HepG2 (cell line): ENCODE data around the gene YPEL4. TPM values are rescaled to one million over a fixed set of nuclear protein-coding genes. Genes with fewer than 3 reads are reported as not detected.

ENCODE experiments used
- ATAC-seq: fragments of 200-7000 bp; cut with Tn5 transposase; 3 replicates; pipeline ENCODE4 v1.9.1; 2020; ENCODE audit warnings: mild to moderate bottlenecking, moderate library complexity
- Bru-seq: library from RNA; stranded (reverse); fragments of 400-500 nt; gene quantifications from one replicate; lab custom pipeline; 2021; lab: Mats Ljungman, UMichigan
- BruChase-seq, 2 experiments: library from RNA; stranded (reverse); fragments of 400-500 nt; gene quantifications; one replicate each; lab custom pipeline; 2021; lab: Mats Ljungman, UMichigan
- BruUV-seq: library from RNA; stranded (reverse); fragments of 400-500 nt; replicated peaks from 2 replicates; lab custom pipeline; 2021; lab: Mats Ljungman, UMichigan
- CTCF ChIA-PET: fragments of 300-600 bp; formaldehyde crosslinking; extraction: SDS; loops from one replicate; lab custom pipeline; 2021; ENCODE audit warnings: low total read pairs, inconsistent platforms, low intra/inter-chr PET ratio; lab: Yijun Ruan, JAX
- POLR2A ChIA-PET: fragments of 350-600 bp; sonication (Branson Sonifier 250); formaldehyde crosslinking; loops from one replicate; lab custom pipeline; 2020; ENCODE audit warnings: antibody characterized with exemption, inconsistent platforms; lab: Yijun Ruan, JAX
- DNase-seq: peaks from one replicate; pipeline ENCODE4 v3.0.0-alpha.2; 2015; ENCODE audit warnings: low spot score
- FAIRE-seq: peaks from 3 replicates; lab custom pipeline; 2011; peaks lifted over from hg19 to GRCh38; lab: Jason Lieb, UNC
- H2AFZ ChIP-seq: one replicate; pipeline ENCODE4 v1.6.1; 2011; ENCODE audit warnings: low read length, inconsistent platforms
- H3K27ac ChIP-seq: fragments of 300-600 bp; 3 replicates; pipeline ENCODE4 v1.8.0; 2011; ENCODE audit warnings: mixed run types, mild to moderate bottlenecking, mixed read lengths, low read length, inconsistent platforms; ENCODE audit not compliant: insufficient read depth; ENCODE audit errors: extremely low read length
- H3K27me3 ChIP-seq, 2 experiments: fragments of 200-600 bp in 1 of 2; 2 replicates in 1 of 2; 3 replicates in 1 of 2; pipeline versions ENCODE4 v1.6.0 to v1.8.0; 2011; ENCODE audit warnings: low read length in 2 of 2, mild to moderate bottlenecking in 2 of 2, moderate library complexity in 2 of 2, inconsistent platforms in 1 of 2; ENCODE audit not compliant: insufficient read depth in 2 of 2, control insufficient read depth in 1 of 2
- H3K36me3 ChIP-seq, 2 experiments: fragments of 200-600 bp in 1 of 2; replicated peaks in 1 of 2; 2 replicates in 1 of 2; 3 replicates in 1 of 2; pipeline versions ENCODE4 v1.5.1 to v1.8.0; 2011; ENCODE audit warnings: low read length in 2 of 2, inconsistent platforms in 1 of 2; ENCODE audit not compliant: insufficient read depth in 2 of 2, control insufficient read depth in 1 of 2
- H3K4me1 ChIP-seq: 2 replicates; pipeline ENCODE4 v1.5.1; 2012; ENCODE audit warnings: low read length, inconsistent platforms; ENCODE audit not compliant: insufficient read depth
- H3K4me2 ChIP-seq: 2 replicates; pipeline ENCODE4 v1.6.0; 2011; ENCODE audit warnings: low read depth, low read length, inconsistent platforms
- H3K4me3 ChIP-seq, 3 experiments: fragments of 200-600 bp in 1 of 3; sonication (generic), shearing (Covaris generic) in 1 of 3; replicated peaks in 1 of 3; 2 replicates each; pipeline ENCODE4 v1.5.1; 2011 to 2016; ENCODE audit warnings: low read length in 3 of 3, inconsistent platforms in 2 of 3, low read depth in 2 of 3, mild to moderate bottlenecking in 2 of 3, control low read depth in 1 of 3, mixed read lengths in 1 of 3; ENCODE audit not compliant: insufficient read depth in 1 of 3
- H3K79me2 ChIP-seq: one replicate; pipeline ENCODE4 v1.6.1; 2011; ENCODE audit warnings: low read length, inconsistent platforms; ENCODE audit not compliant: insufficient read depth
- H3K9ac ChIP-seq: 2 replicates; pipeline ENCODE4 v1.6.0; 2011; ENCODE audit warnings: mild to moderate bottlenecking, low read depth, low read length, inconsistent platforms; ENCODE audit not compliant: insufficient read depth
- H3K9me3 ChIP-seq: 2 replicates; pipeline ENCODE4 v1.5.1; 2012; ENCODE audit warnings: mild to moderate bottlenecking, low read length
- H4K20me1 ChIP-seq: 2 replicates; pipeline ENCODE4 v1.6.0; 2011; ENCODE audit warnings: inconsistent platforms, mild to moderate bottlenecking, low read length, moderate library complexity; ENCODE audit not compliant: insufficient read depth
- CBX5 ChIP-seq: sonication (generic); formaldehyde crosslinking; IDR thresholded peaks from 2 replicates; pipeline ENCODE4 v1.4.0; 2020; ENCODE audit warnings: missing genetic modification reagents, borderline replicate concordance
- CREB1 ChIP-seq, 2 experiments: fragments of 450-650 bp in 1 of 2; IDR thresholded peaks; 2 replicates each; pipeline ENCODE4 v1.6.1; 2016 to 2017; ENCODE audit warnings: control low read depth in 1 of 2, mild to moderate bottlenecking in 1 of 2, missing compliant biosample characterization in 1 of 2, missing genetic modification characterization in 1 of 2
- FOSL2 ChIP-seq: sonication (generic); formaldehyde crosslinking; IDR thresholded peaks from 2 replicates; pipeline ENCODE4 v1.4.0; 2020; ENCODE audit warnings: missing genetic modification reagents
- HNRNPUL1 ChIP-seq: fragments of 200-400 bp; formaldehyde crosslinking; IDR thresholded peaks from 2 replicates; pipeline ENCODE4 v1.6.1; 2017; ENCODE audit warnings: low read depth, mild to moderate bottlenecking, low read length, moderate library complexity
- MAF1 ChIP-seq: sonication (generic); formaldehyde crosslinking; IDR thresholded peaks from 2 replicates; pipeline ENCODE4 v1.5.0; 2020; ENCODE audit warnings: missing genetic modification reagents, borderline replicate concordance
- PATZ1 ChIP-seq: sonication (generic); formaldehyde crosslinking; IDR thresholded peaks from 2 replicates; pipeline ENCODE4 v1.4.0; 2020; ENCODE audit warnings: missing genetic modification reagents
- PRMT3 ChIP-seq: sonication (generic); formaldehyde crosslinking; IDR thresholded peaks from 2 replicates; pipeline ENCODE4 v1.8.1; 2022; ENCODE audit warnings: low read depth, mild to moderate bottlenecking, moderate library complexity, missing genetic modification reagents, borderline replicate concordance
- ZNF263 ChIP-seq: sonication (generic); formaldehyde crosslinking; IDR thresholded peaks from 2 replicates; pipeline ENCODE4 v1.4.0; 2020; ENCODE audit warnings: missing genetic modification reagents
- WGBS: methylation state at CpG from one replicate; pipeline ENCODE4 v1.1.6; 2017; ENCODE audit warnings: low lambda C conversion rate; 5-methylcytosine and 5-hydroxymethylcytosine counted together
- in situ Hi-C: cut with HindIII; loops from 2 replicates; pipeline ENCODE4 v1.10.0; 2017; ENCODE audit warnings: low pct_unique_long_range_greater_than_20kb; ENCODE audit not compliant: extremely low pct_ligation_motif_present
- intact Hi-C: fragments of 100-400 bp; cut with micrococcal nuclease; formaldehyde crosslinking; loops from one replicate; pipeline ENCODE4 v1.10.0; 2022; ENCODE audit not compliant: unreplicated experiment
- long read RNA-seq, 2 experiments: library from RNA in 1 of 2; library from polyadenylated mRNA in 1 of 2; stranded (forward) in 1 of 2; unstranded in 1 of 2; transcript quantifications; one replicate each; pipeline ENCODE4 v2.0.0, GENCODE V29; 2019 to 2022
- polyA minus RNA-seq, 3 experiments: library from RNA; depleted of rRNA, polyadenylated mRNA; stranded (reverse); fragments of >200 nt; gene quantifications; 2 replicates each; pipeline ENCODE4 v1.2.3, GENCODE V29; 2011; ENCODE audit warnings: low replicate concordance in 1 of 3
- polyA plus RNA-seq, 8 experiments: library from polyadenylated mRNA; depleted of rRNA in 3 of 8; stranded (reverse) in 7 of 8; unstranded in 1 of 8; fragments of >200 nt; fragmentation: Illumina TruSeq in 4 of 8; extraction: Trizol in 4 of 8; gene quantifications; 2 replicates each; pipeline versions ENCODE4 v1.2.1 to v1.2.3, GENCODE V29; 2011 to 2016; ENCODE audit warnings: low read depth in 4 of 8, missing spikeins in 1 of 8, mixed read lengths in 1 of 8; ENCODE audit not compliant: insufficient read depth in 1 of 8
- total RNA-seq, 5 experiments: library from RNA; depleted of rRNA; stranded (reverse); fragments of >200 nt; fragmentation: Illumina TruSeq; extraction: Trizol; gene quantifications; 2 replicates each; pipeline ENCODE4 v1.2.3, GENCODE V29; 2016; ENCODE audit warnings: low read depth in 1 of 5

Gene YPEL4
- total RNA-seq (2016; rRNA removed; fragmentation: Illumina TruSeq; extraction: Trizol) (not detected in 2 replicates), polyA plus RNA-seq (2011; rRNA removed) (0.04 TPM in 1 of 2 replicates, not detected in the other), polyA minus RNA-seq (2011; rRNA and poly(A)+ RNA removed; ENCODE audit: low replicate concordance) (not detected in 2 replicates), Bru-seq, nascent RNA (not detected), BruChase-seq, experiment 1, labeled RNA remaining after a 6-hour chase (not detected), BruChase-seq, experiment 2, labeled RNA remaining after a 2-hour chase (percentile 12 among the genes with signal in this experiment)
- total RNA-seq (2016; cell fraction: cytosol; rRNA removed; fragmentation: Illumina TruSeq; extraction: Trizol; ENCODE audit: low read depth) = not detected in 2 replicates
- not detected in 2 replicates for total RNA-seq (2016; cell fraction: insoluble cytoplasmic fraction; rRNA removed; fragmentation: Illumina TruSeq; extraction: Trizol)
- not detected in 2 replicates for total RNA-seq (2016; cell fraction: membrane; rRNA removed; fragmentation: Illumina TruSeq; extraction: Trizol)
- not detected in 2 replicates for total RNA-seq (2016; cell fraction: nucleus; rRNA removed; fragmentation: Illumina TruSeq; extraction: Trizol)
- 0.05 TPM in 1 of 2 replicates, not detected in the other for polyA plus RNA-seq (2011; cell fraction: cytosol; rRNA removed)
- polyA plus RNA-seq (2011; cell fraction: nucleus; rRNA removed) = 0.10 TPM in 1 of 2 replicates, not detected in the other
- 0.17 and 0.20 TPM in 2 replicates for polyA plus RNA-seq (2012)
- polyA plus RNA-seq (2016; cell fraction: cytosol; fragmentation: Illumina TruSeq; extraction: Trizol; ENCODE audit: low read depth) = not detected in 2 replicates
- not detected in 2 replicates for polyA plus RNA-seq (2016; cell fraction: insoluble cytoplasmic fraction; fragmentation: Illumina TruSeq; extraction: Trizol; ENCODE audit: low read depth)
- not detected in 2 replicates for polyA plus RNA-seq (2016; cell fraction: membrane; fragmentation: Illumina TruSeq; extraction: Trizol; ENCODE audit: low read depth)
- polyA plus RNA-seq (2016; cell fraction: nucleus; fragmentation: Illumina TruSeq; extraction: Trizol; ENCODE audit: insufficient read depth, low read depth) = not detected in 2 replicates
- polyA minus RNA-seq (2011; cell fraction: cytosol; rRNA and poly(A)+ RNA removed) = not detected in 2 replicates
- not detected in 2 replicates for polyA minus RNA-seq (2011; cell fraction: nucleus; rRNA and poly(A)+ RNA removed)
- long read RNA-seq, experiment 1 = 0 reads
- long read RNA-seq, experiment 2 = 0 reads

GRCh38 chr11:57649826-57650738, at the start of gene YPEL4:
YPEL4 (minus strand) TSS chr11:57649912; CDS start chr11:57647107, 2,805 bp downstream.
- no peak for TF ChIP-seq ZNF263 (CRISPR knock-in tag)
- TF ChIP-seq PRMT3 = no peak
- no peak for TF ChIP-seq CBX5
- peak; percentile 76 for TF ChIP-seq FOSL2 (CRISPR knock-in tag)
- TF ChIP-seq PATZ1 (CRISPR knock-in tag) = 0 out of 2 replicates have a peak, but pooled peaks have one; percentile 21
- no peak for TF ChIP-seq MAF1 (CRISPR knock-in tag)
- no peak for TF ChIP-seq HNRNPUL1
- peak; percentile 32; the same call in 1 of the 2 replicates for TF ChIP-seq CREB1 (IDR thresholded peaks at IDR 0.05)
- TF ChIP-seq CREB1 (CRISPR knock-in tag; IDR thresholded peaks at IDR 0.05) = 0 out of 2 replicates have a peak, but pooled peaks have one; percentile 19
- Histone ChIP-seq H2AFZ (no peak within 1 kb of the TSS), H3K36me3 (no peaks in the 10 kb centered on the region), H3K4me3 (peak within 1 kb of the TSS in 1 of 3 experiments; percentile 26; a peak in 1 of 6 replicates), H3K4me2 (peak within 1 kb of the TSS; percentile 45; the same call in 1 of the 2 replicates), H4K20me1 (no peaks in the 10 kb centered on the region), H3K27me3 (peaks cover 9 to 46% of the 10 kb centered on the region in 2 experiments), H3K9me3 (no peaks in the 10 kb centered on the region), H3K27ac (no peak within 1 kb of the TSS), H3K4me1 (peaks cover 15% of the 10 kb centered on the region), H3K9ac (no peak within 1 kb of the TSS), H3K79me2 (no peaks in the 10 kb centered on the region)
- CTCF ChIA-PET = no interaction called here
- FAIRE-seq (no peak), DNase-seq (no peak), ATAC-seq (no peak)
- POLR2A ChIA-PET = no interaction called here
- intact Hi-C loops (no loop called here), in situ Hi-C loops (loop anchor here (10.0 to 25.0 kb wide), 3 partner anchors 195 to 862 kb away; partner anchors contain the start of gene OR5B21)
- no TSS peak for BruUV-seq
- whole genome bisulfite sequencing = 21% methylated on average over 15 of the region's 15 CpGs
